NOMO-1 treated with dmso at 0.1 percent for 144 hours (cell line): Measurements from ENCODE around the gene MT1F.
"Not testable (repeated sequence)": the region's sequence is repeated elsewhere in the genome, so short reads cannot be mapped to it uniquely, and the experiment has no call there.

Experiments used
- DNase-seq: peaks from one replicate; lab custom pipeline; 2025; ENCODE audit not compliant: unreplicated experiment; lab: John Stamatoyannopoulos, UW

The MT1F gene

GRCh38 chr16:56657555-56658326 is at the start of gene MT1F:
Gene MT1F, plus strand, starts transcription at chr16:56657959. Its CDS starts 100 bp downstream, at chr16:56658059.
- DNase-seq, result peak; percentile 87

GRCh38 chr16:56608043-56608875 is 49.5 kb upstream of the MT1F start, which contains the start of gene MT2A:
Gene MT2A, plus strand, starts transcription at chr16:56608584. Its CDS starts 72 bp downstream, at chr16:56608656.
- peak; percentile 100 for DNase-seq

- no peak for DNase-seq
These were observed 48.8 kb upstream of the MT1F start for GRCh38 chr16:56608876-56609462.

- DNase-seq, result peak; percentile 94
These were observed 48.3 kb upstream of the MT1F start for GRCh38 chr16:56609463-56609921.

- peak; percentile 60 for DNase-seq
These were observed 47.6 kb upstream of the MT1F start for GRCh38 chr16:56610017-56610608.

GRCh38 chr16:56610609-56611111 is 47.1 kb upstream of the MT1F start:
- DNase-seq, result no peak

GRCh38 chr16:56611281-56611833 is 46.4 kb upstream of the MT1F start:
- no peak for DNase-seq

- DNase-seq, result no peak
These were observed 44.1 kb upstream of the MT1F start for GRCh38 chr16:56613706-56614105.

GRCh38 chr16:56614549-56614991 is 43.2 kb upstream of the MT1F start:
- no peak for DNase-seq

- no peak for DNase-seq
These were observed 42.4 kb upstream of the MT1F start for GRCh38 chr16:56615353-56615752.

- no peak for DNase-seq
These were observed 41.0 kb upstream of the MT1F start for GRCh38 chr16:56616608-56617211.

GRCh38 chr16:56617212-56618085 is 40.3 kb upstream of the MT1F start:
- no peak for DNase-seq

GRCh38 chr16:56618138-56618537 is 39.6 kb upstream of the MT1F start:
- DNase-seq, result no peak

GRCh38 chr16:56620339-56620897 is 37.3 kb upstream of the MT1F start:
- no peak for DNase-seq

- DNase-seq, result not testable (repeated sequence)
These were observed 35.9 kb upstream of the MT1F start for GRCh38 chr16:56621665-56622445.

- not testable (repeated sequence) for DNase-seq
These were observed 34.6 kb upstream of the MT1F start for GRCh38 chr16:56623184-56623583.

- no peak for DNase-seq
These were observed 34.1 kb upstream of the MT1F start for GRCh38 chr16:56623637-56624036.
